Measurements from ENCODE around the gene ECE1.

Gene ECE1

GRCh38 chr1:21255943-21256320 lies 34.3 kb downstream of the ECE1 start:
- Histone ChIP-seq H2AFZ (ENCODE audit: low read length) (no peak overlapping the region), H3K9ac (ENCODE audit: low read depth, low read length, poor library complexity, severe bottlenecking) (no peak overlapping the region), H3K9me3 (ENCODE audit: insufficient read depth, low read depth, low read length) (no peaks in the 10 kb centered on the region), H3K4me3 (ENCODE audit: low read length, poor library complexity, severe bottlenecking) (no peak overlapping the region), H3K9me2 (replicated peaks; ENCODE audit: low read depth, low read length) (no peaks in the 10 kb centered on the region), H3K36me3 (ENCODE audit: insufficient read depth, low read length) (no peaks in the 10 kb centered on the region), H4K20me1 (ENCODE audit: insufficient read depth, low read length, poor library complexity, severe bottlenecking) (no peaks in the 10 kb centered on the region), H3K79me2 (ENCODE audit: insufficient read depth, low read length) (no peaks in the 10 kb centered on the region), H3K27me3 (ENCODE audit: insufficient read depth, low read length, poor library complexity, severe bottlenecking) (no peaks in the 10 kb centered on the region), H3F3A (ENCODE audit: low read depth) (no peaks in the 10 kb centered on the region), H3K4me1 (ENCODE audit: insufficient read depth, low read length, poor library complexity, severe bottlenecking) (no peaks in the 10 kb centered on the region), H3K4me2 (ENCODE audit: low read depth, low read length, poor library complexity, severe bottlenecking) (no peak overlapping the region)
- no peak for TF ChIP-seq EZH2phosphoT487 (IDR thresholded peaks at IDR 0.05; ENCODE audit: borderline replicate concordance)
- TF ChIP-seq CTCF (conservative IDR thresholded peaks at IDR 0.05; ENCODE audit: low read length), result no peak

GRCh38 chr1:21255284-21255942 lies 34.9 kb downstream of the ECE1 start:
- Histone ChIP-seq H3K79me2 (ENCODE audit: insufficient read depth, low read length) (no peaks in the 10 kb centered on the region), H3K9ac (ENCODE audit: low read depth, low read length, poor library complexity, severe bottlenecking) (no peak overlapping the region), H3K9me3 (ENCODE audit: insufficient read depth, low read depth, low read length) (no peaks in the 10 kb centered on the region), H3K4me3 (ENCODE audit: low read length, poor library complexity, severe bottlenecking) (no peak overlapping the region), H3K4me2 (ENCODE audit: low read depth, low read length, poor library complexity, severe bottlenecking) (no peak overlapping the region), H3K4me1 (ENCODE audit: insufficient read depth, low read length, poor library complexity, severe bottlenecking) (no peaks in the 10 kb centered on the region), H2AFZ (ENCODE audit: low read length) (no peak overlapping the region), H3K27me3 (ENCODE audit: insufficient read depth, low read length, poor library complexity, severe bottlenecking) (no peaks in the 10 kb centered on the region), H4K20me1 (ENCODE audit: insufficient read depth, low read length, poor library complexity, severe bottlenecking) (no peaks in the 10 kb centered on the region), H3K9me2 (replicated peaks; ENCODE audit: low read depth, low read length) (no peaks in the 10 kb centered on the region), H3K36me3 (ENCODE audit: insufficient read depth, low read length) (no peaks in the 10 kb centered on the region), H3F3A (ENCODE audit: low read depth) (no peaks in the 10 kb centered on the region)
- TF ChIP-seq EZH2phosphoT487 (IDR thresholded peaks at IDR 0.05; ENCODE audit: borderline replicate concordance) (no peak), CTCF (conservative IDR thresholded peaks at IDR 0.05; ENCODE audit: low read length) (peak; percentile 90)

GRCh38 chr1:21254335-21254951 lies 35.8 kb downstream of the ECE1 start:
- TF ChIP-seq CTCF (conservative IDR thresholded peaks at IDR 0.05; ENCODE audit: low read length), result no peak
- no peak for TF ChIP-seq EZH2phosphoT487 (IDR thresholded peaks at IDR 0.05; ENCODE audit: borderline replicate concordance)
- Histone ChIP-seq H3K4me2 (ENCODE audit: low read depth, low read length, poor library complexity, severe bottlenecking) (no peak overlapping the region), H3F3A (ENCODE audit: low read depth) (no peaks in the 10 kb centered on the region), H3K9ac (ENCODE audit: low read depth, low read length, poor library complexity, severe bottlenecking) (no peak overlapping the region), H3K27me3 (ENCODE audit: insufficient read depth, low read length, poor library complexity, severe bottlenecking) (no peaks in the 10 kb centered on the region), H4K20me1 (ENCODE audit: insufficient read depth, low read length, poor library complexity, severe bottlenecking) (no peaks in the 10 kb centered on the region), H3K36me3 (ENCODE audit: insufficient read depth, low read length) (no peaks in the 10 kb centered on the region), H3K79me2 (ENCODE audit: insufficient read depth, low read length) (no peaks in the 10 kb centered on the region), H3K4me3 (ENCODE audit: low read length, poor library complexity, severe bottlenecking) (no peak overlapping the region), H2AFZ (ENCODE audit: low read length) (no peak overlapping the region), H3K9me3 (ENCODE audit: insufficient read depth, low read depth, low read length) (no peaks in the 10 kb centered on the region), H3K9me2 (replicated peaks; ENCODE audit: low read depth, low read length) (no peaks in the 10 kb centered on the region), H3K4me1 (ENCODE audit: insufficient read depth, low read length, poor library complexity, severe bottlenecking) (no peaks in the 10 kb centered on the region)
